Measurements from ENCODE around the gene CDRT15. TPM values are rescaled to one million over a fixed set of nuclear protein-coding genes. Genes with fewer than 3 reads are reported as not detected.

Gene CDRT15
- total RNA-seq, 1 donor from 2014 or later, result not detected

DNA sequence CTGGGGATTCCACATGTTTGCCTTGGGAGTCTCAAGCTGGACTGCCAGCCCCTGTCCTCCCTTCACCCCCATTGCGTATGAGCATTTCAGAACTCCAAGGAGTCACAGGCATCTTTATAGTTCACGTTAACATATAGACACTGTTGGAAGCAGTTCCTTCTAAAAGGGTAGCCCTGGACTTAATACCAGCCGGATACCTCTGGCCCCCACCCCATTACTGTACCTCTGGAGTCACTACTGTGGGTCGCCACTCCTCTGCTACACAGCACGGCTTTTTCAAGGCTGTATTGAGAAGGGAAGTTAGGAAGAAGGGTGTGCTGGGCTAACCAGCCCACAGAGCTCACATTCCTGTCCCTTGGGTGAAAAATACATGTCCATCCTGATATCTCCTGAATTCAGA, 28.9 kb downstream of the CDRT15 start:
- H3K4me1 Mint-ChIP-seq (ENCODE audit: low read depth, unreplicated experiment), result no peaks in the 10 kb centered on the region
- H3K27ac Mint-ChIP-seq (ENCODE audit: unreplicated experiment), result no peak overlapping the region
- peaks cover 21% of the 10 kb centered on the region for H3K36me3 Mint-ChIP-seq (ENCODE audit: unreplicated experiment)
- TF ChIP-seq, protein P1, sequence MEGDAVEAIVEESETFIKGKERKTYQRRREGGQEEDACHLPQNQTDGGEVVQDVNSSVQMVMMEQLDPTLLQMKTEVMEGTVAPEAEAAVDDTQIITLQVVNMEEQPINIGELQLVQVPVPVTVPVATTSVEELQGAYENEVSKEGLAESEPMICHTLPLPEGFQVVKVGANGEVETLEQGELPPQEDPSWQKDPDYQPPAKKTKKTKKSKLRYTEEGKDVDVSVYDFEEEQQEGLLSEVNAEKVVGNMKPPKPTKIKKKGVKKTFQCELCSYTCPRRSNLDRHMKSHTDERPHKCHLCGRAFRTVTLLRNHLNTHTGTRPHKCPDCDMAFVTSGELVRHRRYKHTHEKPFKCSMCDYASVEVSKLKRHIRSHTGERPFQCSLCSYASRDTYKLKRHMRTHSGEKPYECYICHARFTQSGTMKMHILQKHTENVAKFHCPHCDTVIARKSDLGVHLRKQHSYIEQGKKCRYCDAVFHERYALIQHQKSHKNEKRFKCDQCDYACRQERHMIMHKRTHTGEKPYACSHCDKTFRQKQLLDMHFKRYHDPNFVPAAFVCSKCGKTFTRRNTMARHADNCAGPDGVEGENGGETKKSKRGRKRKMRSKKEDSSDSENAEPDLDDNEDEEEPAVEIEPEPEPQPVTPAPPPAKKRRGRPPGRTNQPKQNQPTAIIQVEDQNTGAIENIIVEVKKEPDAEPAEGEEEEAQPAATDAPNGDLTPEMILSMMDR (IDR thresholded peaks at IDR 0.05; ENCODE audit: partially characterized antibody, unreplicated experiment), result no peak
- peaks cover 3% of the 10 kb centered on the region for H3K27me3 Mint-ChIP-seq (ENCODE audit: unreplicated experiment)
- H3K9me3 Mint-ChIP-seq (ENCODE audit: unreplicated experiment), result peaks cover 11% of the 10 kb centered on the region
- no peak overlapping the region for H3K4me3 Mint-ChIP-seq (ENCODE audit: unreplicated experiment)
- no peak for DNase-seq

DNA sequence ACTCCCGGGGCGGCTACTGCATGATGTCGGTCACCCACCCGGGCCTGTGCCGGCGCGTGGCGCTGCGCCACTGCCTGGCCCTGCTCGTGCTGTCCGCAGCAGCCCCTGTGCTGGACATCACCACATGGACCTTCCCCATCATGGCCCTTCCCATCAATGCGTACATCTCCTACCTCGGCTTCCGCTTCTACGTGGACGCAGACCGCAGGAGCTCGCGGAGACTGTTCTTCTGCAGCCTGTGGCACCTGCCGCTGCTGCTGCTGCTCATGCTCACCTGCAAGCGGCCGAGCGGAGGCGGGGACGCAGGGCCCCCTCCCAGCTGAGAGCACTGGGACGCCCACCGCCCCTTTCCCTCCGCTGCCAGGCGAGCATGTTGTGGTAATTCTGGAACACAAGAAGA, 29.8 kb downstream of the CDRT15 start:
- no peak for DNase-seq
- Mint-ChIP-seq H3K4me1 (ENCODE audit: low read depth, unreplicated experiment) (no peaks in the 10 kb centered on the region), H3K9me3 (ENCODE audit: unreplicated experiment) (peaks cover 11% of the 10 kb centered on the region), H3K4me3 (ENCODE audit: unreplicated experiment) (no peak overlapping the region), H3K27me3 (ENCODE audit: unreplicated experiment) (peaks cover 3% of the 10 kb centered on the region), H3K36me3 (ENCODE audit: unreplicated experiment) (peaks cover 19% of the 10 kb centered on the region), H3K27ac (ENCODE audit: unreplicated experiment) (no peak overlapping the region)
- TF ChIP-seq, protein P1 (IDR thresholded peaks at IDR 0.05; ENCODE audit: partially characterized antibody, unreplicated experiment), result no peak

DNA sequence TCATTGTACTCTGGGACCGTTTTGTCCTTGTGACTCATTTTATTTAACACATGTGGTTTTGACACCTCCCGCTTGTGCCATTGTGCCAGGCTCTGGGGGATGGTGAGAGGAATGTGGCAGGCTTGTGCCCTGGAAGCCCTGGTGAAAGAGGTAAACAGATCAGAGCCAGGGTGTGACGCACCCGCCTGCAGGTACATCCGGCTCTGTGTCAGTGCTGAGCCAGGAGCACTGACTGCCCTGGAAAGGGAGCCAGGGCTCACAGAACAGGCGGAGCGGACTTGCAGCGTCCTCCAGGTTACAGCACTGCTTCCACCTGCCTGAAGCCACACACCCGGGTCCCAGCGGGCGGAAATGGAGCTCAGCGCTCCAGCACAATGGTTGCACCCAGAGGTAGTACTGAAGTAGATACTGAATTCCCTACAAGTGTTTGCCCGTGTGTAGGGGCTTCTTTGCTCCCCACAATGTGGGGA, 30.6 kb downstream of the CDRT15 start:
- Mint-ChIP-seq H3K4me3 (ENCODE audit: unreplicated experiment) (no peak overlapping the region), H3K4me1 (ENCODE audit: low read depth, unreplicated experiment) (no peaks in the 10 kb centered on the region), H3K27ac (ENCODE audit: unreplicated experiment) (no peak overlapping the region), H3K9me3 (ENCODE audit: unreplicated experiment) (peaks cover 7% of the 10 kb centered on the region), H3K36me3 (ENCODE audit: unreplicated experiment) (peaks cover 11% of the 10 kb centered on the region), H3K27me3 (ENCODE audit: unreplicated experiment) (no peaks in the 10 kb centered on the region)
- TF ChIP-seq, protein P1 (IDR thresholded peaks at IDR 0.05; ENCODE audit: partially characterized antibody, unreplicated experiment), result no peak
- DNase-seq, result no peak

DNA sequence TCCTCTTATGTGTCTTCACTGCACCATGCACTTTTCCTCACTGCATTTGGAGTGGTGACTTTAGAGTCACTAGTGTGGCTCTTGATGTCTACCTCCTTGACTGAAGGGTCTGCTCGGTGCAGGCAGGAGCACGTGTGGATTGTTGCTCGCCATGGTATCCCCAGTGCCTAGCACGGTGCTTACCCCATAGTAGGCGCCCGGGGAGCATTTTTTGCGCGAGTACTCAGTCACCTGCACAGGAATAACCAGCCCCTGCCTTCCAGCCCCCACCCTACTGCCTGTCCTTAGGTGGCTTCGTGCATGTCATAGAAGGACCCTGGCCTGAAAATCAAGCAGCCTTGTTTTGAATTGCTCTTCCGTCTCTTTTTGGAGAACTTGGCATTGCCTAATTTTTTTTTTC, 31.3 kb downstream of the CDRT15 start:
- DNase-seq, result no peak
- H3K27ac Mint-ChIP-seq (ENCODE audit: unreplicated experiment), result no peak overlapping the region
- H3K36me3 Mint-ChIP-seq (ENCODE audit: unreplicated experiment), result peaks cover 5% of the 10 kb centered on the region
- H3K4me3 Mint-ChIP-seq (ENCODE audit: unreplicated experiment), result no peak overlapping the region
- no peaks in the 10 kb centered on the region for H3K27me3 Mint-ChIP-seq (ENCODE audit: unreplicated experiment)
- H3K4me1 Mint-ChIP-seq (ENCODE audit: low read depth, unreplicated experiment), result no peaks in the 10 kb centered on the region
- peaks cover 7% of the 10 kb centered on the region for H3K9me3 Mint-ChIP-seq (ENCODE audit: unreplicated experiment)
- TF ChIP-seq, protein P1 (IDR thresholded peaks at IDR 0.05; ENCODE audit: partially characterized antibody, unreplicated experiment), result no peak

DNA sequence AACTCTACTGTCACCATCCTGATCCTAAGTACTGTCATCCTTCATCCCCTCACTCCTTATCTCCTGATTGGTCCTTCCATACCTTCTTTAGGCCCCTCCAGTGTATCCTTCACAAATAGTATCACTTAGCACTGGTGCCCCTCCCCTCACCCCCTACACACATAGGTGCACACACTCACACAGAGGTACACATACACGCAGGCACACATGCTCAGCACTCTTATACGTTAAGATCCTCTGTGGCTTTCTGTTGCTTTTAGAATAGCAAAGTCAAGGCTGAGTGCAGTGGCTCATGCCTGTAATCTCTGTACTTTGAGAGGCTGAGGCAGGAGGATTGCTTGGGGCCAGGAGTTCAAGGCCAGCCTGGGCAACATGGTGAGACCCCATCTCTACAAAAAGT, 32.1 kb downstream of the CDRT15 start:
- H3K27ac Mint-ChIP-seq (ENCODE audit: unreplicated experiment), result no peak overlapping the region

More for the DNA sequence above, 32.1 kb downstream of the CDRT15 start:
- Mint-ChIP-seq H3K4me3 (ENCODE audit: unreplicated experiment) (peak overlapping the region; percentile 5), H3K9me3 (ENCODE audit: unreplicated experiment) (peaks cover 4% of the 10 kb centered on the region), H3K27me3 (ENCODE audit: unreplicated experiment) (no peaks in the 10 kb centered on the region), H3K36me3 (ENCODE audit: unreplicated experiment) (no peaks in the 10 kb centered on the region), H3K4me1 (ENCODE audit: low read depth, unreplicated experiment) (no peaks in the 10 kb centered on the region)
- TF ChIP-seq, protein P1 (IDR thresholded peaks at IDR 0.05; ENCODE audit: partially characterized antibody, unreplicated experiment), result no peak
- DNase-seq, result no peak

Measured in glutamatergic neuron (in vitro differentiated cells).